ENCODE data around the gene CXXC1. TPM values are rescaled to one million over a fixed set of nuclear protein-coding genes. Genes with fewer than 3 reads are reported as not detected.

The CXXC1 gene
- total and polyA plus RNA-seq, 2 of the 13 experiments (the other 11 are each of a cell fraction or from before 2014, with no cell fraction given) = 32.9 to 39.0 TPM

- TF ChIP-seq CHD4 (IDR thresholded peaks at IDR 0.05; ENCODE audit: borderline replicate concordance, low read length) = no peak
- peak; percentile 65 for TF ChIP-seq KAT8 (CRISPR knock-in tag; IDR thresholded peaks at IDR 0.05)
- no peak for TF ChIP-seq ZBTB4 (CRISPR knock-in tag; IDR thresholded peaks at IDR 0.05; ENCODE audit: borderline replicate concordance)
- TF ChIP-seq ARID5B (CRISPR knock-in tag; IDR thresholded peaks at IDR 0.05) = peak; percentile 28; the same call in 1 of the 2 replicates
- TF ChIP-seq ZBTB33 (CRISPR knock-in tag; IDR thresholded peaks at IDR 0.05) = no peak
- TF ChIP-seq HMGXB4 (CRISPR knock-in tag; IDR thresholded peaks at IDR 0.05; ENCODE audit: borderline replicate concordance in 1 of 2, low read depth in 1 of 2) = no peak
- TF ChIP-seq FOXJ3 (CRISPR knock-in tag; IDR thresholded peaks at IDR 0.05; ENCODE audit: borderline replicate concordance) = no peak
- no peak for TF ChIP-seq ZNF101 (CRISPR knock-in tag; IDR thresholded peaks at IDR 0.05; ENCODE audit: borderline replicate concordance, low read depth)
- TF ChIP-seq ZNF574 (CRISPR knock-in tag; IDR thresholded peaks at IDR 0.05) = peak; percentile 79
- TF ChIP-seq RBM22 (optimal IDR thresholded peaks at IDR 0.05; ENCODE audit: low read length) = peak; percentile 100
- TF ChIP-seq KLF12 (CRISPR knock-in tag; IDR thresholded peaks at IDR 0.05; ENCODE audit: borderline replicate concordance) = 0 out of 2 replicates have a peak, but pooled peaks have one; percentile 64
Measured at GRCh38 chr18:50266248-50266704, 21.2 kb downstream of the CXXC1 start, which contains the start of gene CFAP53 (continued).
